ENCODE measurements around the gene C1orf210. TPM values are rescaled to one million over a fixed set of nuclear protein-coding genes. Genes with fewer than 3 reads are reported as not detected.

Gene C1orf210
- polyA plus RNA-seq, 1 experiment = not detected

DNA sequence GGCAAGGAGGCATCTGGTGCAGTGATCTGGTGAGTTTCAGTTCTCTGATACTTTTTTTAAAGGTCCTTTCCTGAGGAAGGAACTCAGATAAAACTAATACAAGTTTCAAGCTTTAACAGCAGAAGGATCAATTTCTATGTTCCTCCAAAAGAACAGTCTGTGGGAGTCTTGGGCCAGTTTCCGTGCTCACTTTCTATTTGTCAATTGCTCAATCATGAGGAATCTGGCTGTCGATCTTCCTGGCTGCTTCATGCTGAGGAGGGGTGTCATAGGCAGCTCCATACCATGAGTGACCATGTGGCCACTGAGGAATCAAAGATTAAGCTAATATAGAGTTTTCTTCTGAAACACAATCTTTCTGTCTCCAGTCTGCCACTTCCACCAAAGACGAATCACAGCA lies 27.0 kb downstream of the C1orf210 start:
- ChIA-PET CTCF (interaction anchor here (1.6 kb wide), 1 partner anchor 9 kb away, joined by 4 read pairs; no protein-coding TSS in a partner anchor), POLR2A (no interaction called here)
- no peak overlapping the region for H3K4me3 ChIP-seq (ENCODE audit: low read depth, low read length)
- no peak for DNase-seq (ENCODE audit: low read depth)
- H3K27me3 ChIP-seq (ENCODE audit: control insufficient read depth, insufficient read depth, low read length) = peaks cover 4% of the 10 kb centered on the region
- H3K36me3 ChIP-seq (ENCODE audit: control insufficient read depth, insufficient read depth, low read length) = no peaks in the 10 kb centered on the region
- TF ChIP-seq, protein P1, sequence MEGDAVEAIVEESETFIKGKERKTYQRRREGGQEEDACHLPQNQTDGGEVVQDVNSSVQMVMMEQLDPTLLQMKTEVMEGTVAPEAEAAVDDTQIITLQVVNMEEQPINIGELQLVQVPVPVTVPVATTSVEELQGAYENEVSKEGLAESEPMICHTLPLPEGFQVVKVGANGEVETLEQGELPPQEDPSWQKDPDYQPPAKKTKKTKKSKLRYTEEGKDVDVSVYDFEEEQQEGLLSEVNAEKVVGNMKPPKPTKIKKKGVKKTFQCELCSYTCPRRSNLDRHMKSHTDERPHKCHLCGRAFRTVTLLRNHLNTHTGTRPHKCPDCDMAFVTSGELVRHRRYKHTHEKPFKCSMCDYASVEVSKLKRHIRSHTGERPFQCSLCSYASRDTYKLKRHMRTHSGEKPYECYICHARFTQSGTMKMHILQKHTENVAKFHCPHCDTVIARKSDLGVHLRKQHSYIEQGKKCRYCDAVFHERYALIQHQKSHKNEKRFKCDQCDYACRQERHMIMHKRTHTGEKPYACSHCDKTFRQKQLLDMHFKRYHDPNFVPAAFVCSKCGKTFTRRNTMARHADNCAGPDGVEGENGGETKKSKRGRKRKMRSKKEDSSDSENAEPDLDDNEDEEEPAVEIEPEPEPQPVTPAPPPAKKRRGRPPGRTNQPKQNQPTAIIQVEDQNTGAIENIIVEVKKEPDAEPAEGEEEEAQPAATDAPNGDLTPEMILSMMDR (IDR thresholded peaks at IDR 0.05; ENCODE audit: insufficient read depth, low read depth, low read length) = no peak

- CTCF ChIA-PET = interaction anchor here (1.5 to 1.6 kb wide), 2 partner anchors 10 to 13 kb away, joined by 3 to 4 read pairs; partner anchors contain the start of gene TMEM125
- Histone ChIP-seq H3K4me3 (ENCODE audit: low read depth, low read length) (no peak overlapping the region), H3K27me3 (ENCODE audit: control insufficient read depth, insufficient read depth, low read length) (peaks cover 8% of the 10 kb centered on the region), H3K36me3 (ENCODE audit: control insufficient read depth, insufficient read depth, low read length) (no peaks in the 10 kb centered on the region)
- TF ChIP-seq, protein P1 (IDR thresholded peaks at IDR 0.05; ENCODE audit: insufficient read depth, low read depth, low read length) = no peak
- no peak for DNase-seq (ENCODE audit: low read depth)
- POLR2A ChIA-PET = no interaction called here
Observed at GRCh38 chr1:43256675-43257570, 28.5 kb downstream of the C1orf210 start.

- peaks cover 8% of the 10 kb centered on the region for H3K27me3 ChIP-seq (ENCODE audit: control insufficient read depth, insufficient read depth, low read length)
- no peak for DNase-seq (ENCODE audit: low read depth)
- no peaks in the 10 kb centered on the region for H3K36me3 ChIP-seq (ENCODE audit: control insufficient read depth, insufficient read depth, low read length)
- POLR2A ChIA-PET = interaction anchor here (0.6 kb wide), 1 partner anchor 23 kb away, joined by 3 read pairs; no protein-coding TSS in a partner anchor
- CTCF ChIA-PET = no interaction called here
- H3K4me3 ChIP-seq (ENCODE audit: low read depth, low read length) = no peak overlapping the region
- TF ChIP-seq, protein P1 (IDR thresholded peaks at IDR 0.05; ENCODE audit: insufficient read depth, low read depth, low read length) = no peak
Observed at GRCh38 chr1:43255438-43256210, 29.8 kb downstream of the C1orf210 start.

GRCh38 chr1:43253876-43254275 lies 31.5 kb downstream of the C1orf210 start:
- POLR2A ChIA-PET = no interaction called here
- H3K27me3 ChIP-seq (ENCODE audit: control insufficient read depth, insufficient read depth, low read length) = peaks cover 8% of the 10 kb centered on the region
- H3K4me3 ChIP-seq (ENCODE audit: low read depth, low read length) = no peak overlapping the region
- CTCF ChIA-PET = interaction anchor here (1.0 kb wide), 1 partner anchor 10 kb away, joined by 5 read pairs; no protein-coding TSS in a partner anchor
- DNase-seq (ENCODE audit: low read depth) = no peak
- TF ChIP-seq, protein P1 (IDR thresholded peaks at IDR 0.05; ENCODE audit: insufficient read depth, low read depth, low read length) = no peak
- H3K36me3 ChIP-seq (ENCODE audit: control insufficient read depth, insufficient read depth, low read length) = no peaks in the 10 kb centered on the region

- TF ChIP-seq, protein P1 (IDR thresholded peaks at IDR 0.05; ENCODE audit: insufficient read depth, low read depth, low read length) = no peak
- no peaks in the 10 kb centered on the region for H3K36me3 ChIP-seq (ENCODE audit: control insufficient read depth, insufficient read depth, low read length)
- CTCF ChIA-PET = interaction anchor here (1.0 kb wide), 1 partner anchor 11 kb away, joined by 5 read pairs; no protein-coding TSS in a partner anchor
- peaks cover 8% of the 10 kb centered on the region for H3K27me3 ChIP-seq (ENCODE audit: control insufficient read depth, insufficient read depth, low read length)
- POLR2A ChIA-PET = no interaction called here
- H3K4me3 ChIP-seq (ENCODE audit: low read depth, low read length) = no peak overlapping the region
- DNase-seq (ENCODE audit: low read depth) = no peak
Observed at GRCh38 chr1:43253173-43253572, 32.2 kb downstream of the C1orf210 start.
